Measurements from ENCODE around the gene MGRN1.

- no peak for TF ChIP-seq CTCF (IDR thresholded peaks at IDR 0.05)
- TF ChIP-seq EP300 (IDR thresholded peaks at IDR 0.05): no peak
- no peak for TF ChIP-seq POLR2A (IDR thresholded peaks at IDR 0.05)
- no peak for TF ChIP-seq POLR2AphosphoS5 (IDR thresholded peaks at IDR 0.05)
Measured at GRCh38 chr16:4684763-4685162, 60.1 kb downstream of the MGRN1 start.
